NCI-H1694 (cell line): Measurements from ENCODE around the gene BHLHA15.
"Not testable (repeated sequence)": the region's sequence is repeated elsewhere in the genome, so short reads cannot be mapped to it uniquely, and the experiment has no call there.

Source experiments
- DNase-seq: peaks from one replicate; lab custom pipeline; 2025; lab: John Stamatoyannopoulos, UW

BHLHA15 gene

GRCh38 chr7:98210513-98211220, 572 bp upstream of the BHLHA15 start:
- DNase-seq: no peak

DNA sequence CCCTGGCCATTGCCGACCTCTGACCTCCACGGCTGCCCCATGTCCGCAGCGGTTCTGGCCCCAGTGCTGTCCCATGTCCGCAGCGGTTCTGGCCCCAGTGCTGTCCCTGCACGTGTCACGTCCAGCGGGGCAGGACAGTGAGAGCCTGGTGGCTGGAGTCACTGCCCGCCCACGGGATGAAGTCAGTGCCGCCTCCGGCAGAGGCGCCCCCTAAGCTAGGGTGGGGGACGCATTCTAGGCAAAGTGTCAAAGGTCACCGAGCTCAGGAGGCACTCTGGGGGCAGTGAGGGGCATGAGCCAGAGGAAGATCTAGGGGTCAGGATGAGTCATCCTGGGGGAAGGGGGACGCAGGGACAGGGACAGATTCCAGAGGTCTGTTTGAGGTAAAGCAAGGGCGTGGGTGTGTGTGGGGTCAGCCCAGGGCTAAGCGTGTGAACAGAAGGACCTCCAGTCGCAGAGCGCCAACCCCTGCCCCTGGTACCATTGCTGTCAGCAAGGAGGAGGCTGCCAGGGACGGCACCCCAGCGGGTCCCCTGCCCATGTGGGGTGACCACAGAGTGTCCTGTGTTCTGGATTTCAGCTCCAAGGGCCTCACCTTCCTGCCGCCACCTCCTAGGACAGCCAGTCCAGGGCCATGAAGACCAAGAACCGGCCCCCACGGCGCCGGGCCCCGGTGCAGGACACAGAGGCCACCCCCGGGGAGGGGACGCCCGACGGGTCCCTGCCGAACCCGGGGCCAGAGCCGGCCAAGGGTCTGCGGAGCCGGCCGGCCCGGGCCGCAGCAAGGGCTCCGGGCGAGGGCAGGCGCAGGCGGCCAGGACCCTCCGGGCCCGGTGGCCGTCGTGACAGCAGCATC, 665 bp downstream of the BHLHA15 start:
- no peak for DNase-seq

DNA sequence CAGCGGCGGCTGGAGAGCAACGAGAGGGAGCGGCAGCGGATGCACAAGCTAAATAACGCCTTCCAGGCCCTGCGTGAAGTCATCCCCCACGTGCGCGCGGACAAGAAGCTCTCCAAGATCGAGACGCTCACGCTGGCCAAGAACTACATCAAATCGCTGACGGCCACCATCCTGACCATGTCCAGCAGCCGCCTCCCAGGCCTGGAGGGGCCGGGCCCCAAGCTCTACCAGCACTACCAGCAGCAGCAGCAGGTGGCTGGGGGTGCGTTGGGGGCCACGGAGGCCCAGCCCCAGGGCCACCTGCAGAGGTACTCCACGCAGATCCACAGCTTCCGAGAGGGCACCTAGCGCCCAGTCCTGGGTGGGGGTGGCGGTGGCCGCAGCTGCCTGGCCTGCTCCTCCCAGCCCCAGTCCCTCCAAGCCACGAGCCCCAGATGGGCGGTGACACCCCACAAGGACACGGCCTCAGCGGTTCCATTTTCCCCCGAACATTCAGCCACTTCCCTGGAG, 1.3 kb downstream of the BHLHA15 start:
- no peak for DNase-seq

- no peak for DNase-seq
These were observed 2.2 kb downstream of the BHLHA15 start for GRCh38 chr7:98213296-98213887.

- no peak for DNase-seq
These were observed 2.9 kb downstream of the BHLHA15 start for GRCh38 chr7:98213888-98214810.

GRCh38 chr7:98214811-98215321, 3.6 kb downstream of the BHLHA15 start:
- no peak for DNase-seq

GRCh38 chr7:98215561-98216495, 4.6 kb downstream of the BHLHA15 start:
- no peak for DNase-seq

- DNase-seq: no peak
These were observed 5.8 kb downstream of the BHLHA15 start for GRCh38 chr7:98216941-98217622.

GRCh38 chr7:98217623-98218582, 6.7 kb downstream of the BHLHA15 start:
- no peak for DNase-seq

DNA sequence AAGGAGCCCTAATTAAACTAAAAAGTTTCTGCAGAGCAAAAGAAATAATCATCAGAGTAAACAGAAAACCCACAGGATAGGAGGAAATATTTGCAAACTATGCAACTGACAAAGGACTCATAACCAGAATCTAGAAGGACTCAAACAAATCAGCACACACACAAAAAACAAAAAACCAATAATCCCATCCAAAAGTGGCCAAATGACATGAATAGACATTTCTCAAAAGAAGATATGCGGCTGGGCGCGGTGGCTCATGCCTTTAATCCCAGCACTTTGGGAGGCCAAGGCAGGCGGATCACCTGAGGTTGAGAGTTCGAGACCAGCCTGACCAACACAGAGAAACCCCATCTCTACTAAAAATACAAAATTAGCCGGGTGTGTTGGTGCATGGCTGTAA, 8.1 kb downstream of the BHLHA15 start:
- DNase-seq: not testable (repeated sequence)

- no peak for DNase-seq
These were observed 10.6 kb downstream of the BHLHA15 start for GRCh38 chr7:98221611-98222532.

DNA sequence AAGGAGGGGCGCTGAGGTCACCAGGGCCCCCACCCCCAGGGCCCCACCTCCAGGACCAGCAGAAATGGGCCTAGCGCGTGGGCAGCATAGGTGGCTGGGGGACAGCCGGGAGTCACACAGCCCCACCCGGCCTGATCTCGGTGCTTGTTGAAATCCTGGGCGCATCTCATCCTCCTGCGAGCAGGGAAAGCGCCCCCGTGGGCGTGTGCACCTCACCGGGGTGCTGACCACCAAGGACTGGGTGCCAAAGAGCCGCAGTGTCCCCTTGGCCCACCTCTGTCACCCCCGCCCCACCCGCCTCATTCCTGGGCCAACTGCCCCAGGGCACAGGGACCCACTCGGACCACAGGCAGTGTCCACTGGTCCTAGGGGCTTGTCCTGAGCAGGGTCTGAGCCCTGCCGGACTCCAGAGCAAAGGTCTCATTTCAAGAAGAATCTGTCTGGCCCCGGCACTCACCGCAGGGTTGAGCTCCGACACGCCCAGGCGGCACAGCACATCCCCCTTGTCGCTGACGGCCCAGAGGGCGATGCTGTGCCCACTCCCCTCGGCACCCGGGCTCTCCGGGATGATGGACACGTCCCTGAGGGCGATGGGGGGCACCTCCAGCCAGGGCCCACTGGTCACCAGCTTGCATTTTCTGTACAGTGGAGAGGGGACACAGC, 11.4 kb downstream of the BHLHA15 start:
- no peak for DNase-seq

GRCh38 chr7:98223351-98223897, 12.2 kb downstream of the BHLHA15 start:
- no peak for DNase-seq

- DNase-seq: no peak
These were observed 12.9 kb downstream of the BHLHA15 start for GRCh38 chr7:98223898-98224700.

GRCh38 chr7:98224701-98225181, 13.5 kb downstream of the BHLHA15 start:
- no peak for DNase-seq
